GM23338 (cell line): Measurements from ENCODE around the gene ZNF200. TPM values are rescaled to one million over a fixed set of nuclear protein-coding genes. Genes with fewer than 3 reads are reported as not detected.
"Not testable (repeated sequence)": the region's sequence is repeated elsewhere in the genome, so short reads cannot be mapped to it uniquely, and the experiment has no call there.

Experiments
- ATAC-seq: fragments of 200-7000 bp; cut with Tn5 transposase; 3 replicates; pipeline ENCODE4 v1.9.1; 2020
- DNase-seq: peaks from one replicate; pipeline ENCODE4 v3.0.0-alpha.2; 2015; ENCODE audit warnings: low spot score
- H2AFZ ChIP-seq: fragments of 200-600 bp; sonication (generic); 2 replicates; pipeline ENCODE4 v1.8.0; 2016; ENCODE audit warnings: antibody characterized with exemption, mild to moderate bottlenecking, moderate library complexity
- H3F3A ChIP-seq: fragments of 200-600 bp; sonication (generic); replicated peaks from 2 replicates; pipeline ENCODE4 v1.8.0; 2017; ENCODE audit warnings: antibody characterized with exemption, mixed run types, low read depth
- H3K27ac ChIP-seq: fragments of 200-600 bp; sonication (generic); 2 replicates; pipeline ENCODE4 v1.6.1; 2016; ENCODE audit warnings: low read depth
- H3K27me3 ChIP-seq: fragments of 200-600 bp; sonication (generic); 2 replicates; pipeline ENCODE4 v1.8.0; 2016; ENCODE audit warnings: mild to moderate bottlenecking, mixed run types, moderate library complexity; ENCODE audit not compliant: insufficient read depth
- H3K36me3 ChIP-seq: fragments of 200-600 bp; sonication (generic); 2 replicates; pipeline ENCODE4 v1.8.0; 2016; ENCODE audit warnings: mild to moderate bottlenecking; ENCODE audit not compliant: insufficient read depth
- H3K4me1 ChIP-seq: fragments of 200-600 bp; sonication (generic); 2 replicates; pipeline ENCODE4 v1.8.0; 2016; ENCODE audit warnings: mild to moderate bottlenecking, moderate library complexity; ENCODE audit not compliant: insufficient read depth
- H3K4me2 ChIP-seq: fragments of 200-600 bp; sonication (generic); 2 replicates; pipeline ENCODE4 v1.7.1; 2017; ENCODE audit warnings: mixed run types
- H3K4me3 ChIP-seq: fragments of 200-600 bp; sonication (generic); 2 replicates; pipeline ENCODE4 v1.6.1; 2016; ENCODE audit warnings: mixed run types
- H3K79me2 ChIP-seq: fragments of 200-600 bp; sonication (generic); replicated peaks from 2 replicates; pipeline ENCODE4 v1.8.0; 2017; ENCODE audit warnings: mild to moderate bottlenecking; ENCODE audit not compliant: insufficient read depth
- H3K9me2 ChIP-seq: fragments of 200-600 bp; sonication (generic); 2 replicates; pipeline ENCODE4 v1.8.0; 2017; ENCODE audit not compliant: insufficient read depth
- H4K20me1 ChIP-seq: fragments of 200-600 bp; sonication (generic); replicated peaks from 2 replicates; pipeline ENCODE4 v1.8.0; 2017; ENCODE audit warnings: mild to moderate bottlenecking; ENCODE audit not compliant: insufficient read depth
- H3K27ac Mint-ChIP-seq: 2 replicates; pipeline ENCODE4 v1.8.0; 2020; ENCODE audit warnings: inconsistent platforms, mild to moderate bottlenecking, moderate library complexity, mixed read lengths
- H3K27me3 Mint-ChIP-seq: 3 replicates; pipeline ENCODE4 v1.8.0; 2022; ENCODE audit warnings: low read depth, mild to moderate bottlenecking, moderate library complexity, mixed read lengths, inconsistent platforms; ENCODE audit not compliant: insufficient read depth, poor library complexity
- H3K36me3 Mint-ChIP-seq: 3 replicates; pipeline ENCODE4 v1.8.0; 2021; ENCODE audit warnings: low read depth, mild to moderate bottlenecking, inconsistent platforms, moderate library complexity, mixed read lengths
- H3K4me1 Mint-ChIP-seq: 3 replicates; pipeline ENCODE4 v1.8.0; 2020; ENCODE audit warnings: mild to moderate bottlenecking, inconsistent platforms, mixed read lengths
- H3K4me3 Mint-ChIP-seq: 3 replicates; pipeline ENCODE4 v1.8.0; 2021; ENCODE audit warnings: moderate library complexity, mild to moderate bottlenecking, inconsistent platforms, mixed read lengths
- H3K9me3 Mint-ChIP-seq: 3 replicates; pipeline ENCODE4 v1.8.0; 2020; ENCODE audit warnings: moderate library complexity, mild to moderate bottlenecking, inconsistent platforms, mixed read lengths
- CREB1 ChIP-seq: fragments of 250-450 bp; sonication (Bioruptor Pico); IDR thresholded peaks from 2 replicates; pipeline ENCODE4 v1.5.0; 2020; ENCODE audit warnings: low read depth, mild to moderate bottlenecking, moderate library complexity
- JUNB ChIP-seq: IDR thresholded peaks from one replicate; pipeline ENCODE4 v1.6.1; 2016; ENCODE audit warnings: antibody characterized with exemption; ENCODE audit not compliant: unreplicated experiment
- POLR2AphosphoS5 ChIP-seq: IDR thresholded peaks from 2 replicates; pipeline ENCODE4 v1.6.1; 2016; ENCODE audit warnings: antibody characterized with exemption, low read depth
- ZNF114 ChIP-seq: fragments of 250-450 bp; sonication (Bioruptor Pico); IDR thresholded peaks from 2 replicates; pipeline ENCODE4 v1.5.0; 2020; ENCODE audit warnings: mild to moderate bottlenecking, moderate library complexity
- polyA plus RNA-seq: library from polyadenylated mRNA; unstranded; fragments of >200 nt; fragmentation: Nextera tagmentation; extraction: Ambion mirVana; gene quantifications from 2 replicates; pipeline ENCODE4 v1.2.1, GENCODE V29; 2016
- total RNA-seq: library from RNA; depleted of rRNA; stranded (reverse); fragments of >200 nt; shearing (Covaris generic); gene quantifications from 2 replicates; pipeline ENCODE4 v1.2.3, GENCODE V29; 2014
- TF ChIP-seq, protein P1 (sequence below): fragments of 250-450 bp; sonication (Bioruptor Pico); IDR thresholded peaks from 2 replicates; pipeline ENCODE4 v1.5.0; 2020; ENCODE audit warnings: mild to moderate bottlenecking, moderate library complexity
- TF ChIP-seq, protein P2 (sequence below): IDR thresholded peaks from 2 replicates; pipeline ENCODE4 v1.6.1; 2016; ENCODE audit warnings: antibody characterized with exemption
- TF ChIP-seq, protein P3 (sequence below): IDR thresholded peaks from one replicate; pipeline ENCODE4 v1.6.1; 2018; ENCODE audit warnings: antibody characterized with exemption; ENCODE audit not compliant: unreplicated experiment
- TF ChIP-seq, protein P4 (sequence below), 2 experiments: fragments of 200-600 bp in 1 of 2; sonication (generic) in 1 of 2; conservative IDR thresholded peaks; 2 replicates each; pipeline versions ENCODE4 v1.5.1 to v1.6.1; 2016 to 2017; ENCODE audit warnings: antibody characterized with exemption in 2 of 2, low read depth in 2 of 2, mild to moderate bottlenecking in 2 of 2, moderate library complexity in 1 of 2

Gene ZNF200
- total and polyA plus RNA-seq, 2 experiments from 2014 or later = 9.2 to 9.7 TPM

DNA sequence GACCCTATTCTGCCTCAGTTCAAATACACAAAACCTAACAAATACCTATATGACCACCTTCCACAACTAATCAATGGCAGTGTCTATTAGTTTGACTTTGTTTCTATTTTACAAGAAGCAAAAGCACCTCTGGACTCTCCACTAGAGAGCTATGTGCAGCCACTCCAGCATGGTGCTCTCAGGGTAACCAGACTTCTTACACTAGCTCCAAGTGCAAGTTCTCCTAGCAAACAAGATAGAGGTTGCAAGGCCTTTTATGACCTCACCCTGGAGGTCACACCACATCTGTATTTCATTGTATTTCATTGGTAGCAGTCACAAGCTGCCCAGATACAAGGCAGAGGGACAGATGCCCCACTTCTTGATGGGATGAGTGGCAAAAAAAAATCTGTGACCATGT is 40.0 kb upstream of the ZNF200 start (continued):
- TF ChIP-seq, protein P1, sequence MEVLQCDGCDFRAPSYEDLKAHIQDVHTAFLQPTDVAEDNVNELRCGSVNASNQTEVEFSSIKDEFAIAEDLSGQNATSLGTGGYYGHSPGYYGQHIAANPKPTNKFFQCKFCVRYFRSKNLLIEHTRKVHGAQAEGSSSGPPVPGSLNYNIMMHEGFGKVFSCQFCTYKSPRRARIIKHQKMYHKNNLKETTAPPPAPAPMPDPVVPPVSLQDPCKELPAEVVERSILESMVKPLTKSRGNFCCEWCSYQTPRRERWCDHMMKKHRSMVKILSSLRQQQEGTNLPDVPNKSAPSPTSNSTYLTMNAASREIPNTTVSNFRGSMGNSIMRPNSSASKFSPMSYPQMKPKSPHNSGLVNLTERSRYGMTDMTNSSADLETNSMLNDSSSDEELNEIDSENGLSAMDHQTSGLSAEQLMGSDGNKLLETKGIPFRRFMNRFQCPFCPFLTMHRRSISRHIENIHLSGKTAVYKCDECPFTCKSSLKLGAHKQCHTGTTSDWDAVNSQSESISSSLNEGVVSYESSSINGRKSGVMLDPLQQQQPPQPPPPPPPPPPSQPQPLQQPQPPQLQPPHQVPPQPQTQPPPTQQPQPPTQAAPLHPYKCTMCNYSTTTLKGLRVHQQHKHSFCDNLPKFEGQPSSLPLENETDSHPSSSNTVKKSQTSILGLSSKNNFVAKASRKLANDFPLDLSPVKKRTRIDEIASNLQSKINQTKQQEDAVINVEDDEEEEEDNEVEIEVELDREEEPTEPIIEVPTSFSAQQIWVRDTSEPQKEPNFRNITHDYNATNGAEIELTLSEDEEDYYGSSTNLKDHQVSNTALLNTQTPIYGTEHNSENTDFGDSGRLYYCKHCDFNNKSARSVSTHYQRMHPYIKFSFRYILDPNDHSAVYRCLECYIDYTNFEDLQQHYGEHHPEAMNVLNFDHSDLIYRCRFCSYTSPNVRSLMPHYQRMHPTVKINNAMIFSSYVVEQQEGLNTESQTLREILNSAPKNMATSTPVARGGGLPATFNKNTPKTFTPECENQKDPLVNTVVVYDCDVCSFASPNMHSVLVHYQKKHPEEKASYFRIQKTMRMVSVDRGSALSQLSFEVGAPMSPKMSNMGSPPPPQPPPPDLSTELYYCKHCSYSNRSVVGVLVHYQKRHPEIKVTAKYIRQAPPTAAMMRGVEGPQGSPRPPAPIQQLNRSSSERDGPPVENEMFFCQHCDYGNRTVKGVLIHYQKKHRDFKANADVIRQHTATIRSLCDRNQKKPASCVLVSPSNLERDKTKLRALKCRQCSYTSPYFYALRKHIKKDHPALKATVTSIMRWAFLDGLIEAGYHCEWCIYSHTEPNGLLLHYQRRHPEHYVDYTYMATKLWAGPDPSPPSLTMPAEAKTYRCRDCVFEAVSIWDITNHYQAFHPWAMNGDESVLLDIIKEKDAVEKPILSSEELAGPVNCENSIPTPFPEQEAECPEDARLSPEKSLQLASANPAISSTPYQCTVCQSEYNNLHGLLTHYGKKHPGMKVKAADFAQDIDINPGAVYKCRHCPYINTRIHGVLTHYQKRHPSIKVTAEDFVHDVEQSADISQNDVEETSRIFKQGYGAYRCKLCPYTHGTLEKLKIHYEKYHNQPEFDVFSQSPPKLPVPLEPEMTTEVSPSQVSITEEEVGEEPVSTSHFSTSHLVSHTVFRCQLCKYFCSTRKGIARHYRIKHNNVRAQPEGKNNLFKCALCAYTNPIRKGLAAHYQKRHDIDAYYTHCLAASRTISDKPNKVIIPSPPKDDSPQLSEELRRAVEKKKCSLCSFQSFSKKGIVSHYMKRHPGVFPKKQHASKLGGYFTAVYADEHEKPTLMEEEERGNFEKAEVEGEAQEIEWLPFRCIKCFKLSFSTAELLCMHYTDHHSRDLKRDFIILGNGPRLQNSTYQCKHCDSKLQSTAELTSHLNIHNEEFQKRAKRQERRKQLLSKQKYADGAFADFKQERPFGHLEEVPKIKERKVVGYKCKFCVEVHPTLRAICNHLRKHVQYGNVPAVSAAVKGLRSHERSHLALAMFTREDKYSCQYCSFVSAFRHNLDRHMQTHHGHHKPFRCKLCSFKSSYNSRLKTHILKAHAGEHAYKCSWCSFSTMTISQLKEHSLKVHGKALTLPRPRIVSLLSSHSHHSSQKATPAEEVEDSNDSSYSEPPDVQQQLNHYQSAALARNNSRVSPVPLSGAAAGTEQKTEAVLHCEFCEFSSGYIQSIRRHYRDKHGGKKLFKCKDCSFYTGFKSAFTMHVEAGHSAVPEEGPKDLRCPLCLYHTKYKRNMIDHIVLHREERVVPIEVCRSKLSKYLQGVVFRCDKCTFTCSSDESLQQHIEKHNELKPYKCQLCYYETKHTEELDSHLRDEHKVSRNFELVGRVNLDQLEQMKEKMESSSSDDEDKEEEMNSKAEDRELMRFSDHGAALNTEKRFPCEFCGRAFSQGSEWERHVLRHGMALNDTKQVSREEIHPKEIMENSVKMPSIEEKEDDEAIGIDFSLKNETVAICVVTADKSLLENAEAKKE (CRISPR knock-in tag) = no peak
- TF ChIP-seq, protein P2, sequence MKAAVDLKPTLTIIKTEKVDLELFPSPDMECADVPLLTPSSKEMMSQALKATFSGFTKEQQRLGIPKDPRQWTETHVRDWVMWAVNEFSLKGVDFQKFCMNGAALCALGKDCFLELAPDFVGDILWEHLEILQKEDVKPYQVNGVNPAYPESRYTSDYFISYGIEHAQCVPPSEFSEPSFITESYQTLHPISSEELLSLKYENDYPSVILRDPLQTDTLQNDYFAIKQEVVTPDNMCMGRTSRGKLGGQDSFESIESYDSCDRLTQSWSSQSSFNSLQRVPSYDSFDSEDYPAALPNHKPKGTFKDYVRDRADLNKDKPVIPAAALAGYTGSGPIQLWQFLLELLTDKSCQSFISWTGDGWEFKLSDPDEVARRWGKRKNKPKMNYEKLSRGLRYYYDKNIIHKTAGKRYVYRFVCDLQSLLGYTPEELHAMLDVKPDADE = no peak
- TF ChIP-seq POLR2AphosphoS5 = no peak
- TF ChIP-seq CREB1 (CRISPR knock-in tag) = no peak
- TF ChIP-seq JUNB = no peak

DNA sequence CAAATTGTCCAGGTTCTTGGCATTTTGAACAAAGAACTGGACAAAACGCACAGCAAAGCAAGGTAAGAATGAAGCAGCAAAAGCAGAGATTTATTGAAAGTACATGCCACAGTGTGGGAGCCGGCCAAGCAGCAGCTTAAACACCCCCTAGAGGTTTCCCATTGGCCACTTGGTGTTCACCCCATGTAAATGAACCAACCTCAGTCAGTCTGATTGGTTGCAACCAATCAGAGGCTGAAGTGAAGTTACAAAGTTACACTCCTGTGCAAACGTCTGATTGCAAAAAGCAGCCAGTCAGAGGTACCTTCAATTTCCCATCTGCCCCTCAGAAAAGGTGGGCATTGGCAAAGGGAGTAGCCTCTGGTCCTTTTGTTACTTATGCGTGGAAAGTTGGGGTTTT is 39.5 kb upstream of the ZNF200 start:
- Mint-ChIP-seq H3K27ac (no peak overlapping the region), H3K27me3 (peaks cover 2% of the 10 kb centered on the region), H3K4me3 (no peak overlapping the region), H3K36me3 (no peaks in the 10 kb centered on the region), H3K9me3 (peaks cover 31% of the 10 kb centered on the region), H3K4me1 (no peaks in the 10 kb centered on the region)
- Histone ChIP-seq H3K36me3 (no peaks in the 10 kb centered on the region), H3K4me3 (no peak overlapping the region), H3K4me2 (no peak overlapping the region), H3F3A (no peaks in the 10 kb centered on the region), H4K20me1 (no peaks in the 10 kb centered on the region), H3K27me3 (0 out of 2 replicates have a peak, but pooled peaks cover 12% of the 10 kb centered on the region), H2AFZ (no peak overlapping the region), H3K4me1 (no peaks in the 10 kb centered on the region), H3K27ac (no peak overlapping the region), H3K79me2 (no peaks in the 10 kb centered on the region), H3K9me2 (peaks cover 4% of the 10 kb centered on the region; the same call in 1 of the 2 replicates)
- no peak for DNase-seq
- no peak for ATAC-seq
- TF ChIP-seq, protein P3, sequence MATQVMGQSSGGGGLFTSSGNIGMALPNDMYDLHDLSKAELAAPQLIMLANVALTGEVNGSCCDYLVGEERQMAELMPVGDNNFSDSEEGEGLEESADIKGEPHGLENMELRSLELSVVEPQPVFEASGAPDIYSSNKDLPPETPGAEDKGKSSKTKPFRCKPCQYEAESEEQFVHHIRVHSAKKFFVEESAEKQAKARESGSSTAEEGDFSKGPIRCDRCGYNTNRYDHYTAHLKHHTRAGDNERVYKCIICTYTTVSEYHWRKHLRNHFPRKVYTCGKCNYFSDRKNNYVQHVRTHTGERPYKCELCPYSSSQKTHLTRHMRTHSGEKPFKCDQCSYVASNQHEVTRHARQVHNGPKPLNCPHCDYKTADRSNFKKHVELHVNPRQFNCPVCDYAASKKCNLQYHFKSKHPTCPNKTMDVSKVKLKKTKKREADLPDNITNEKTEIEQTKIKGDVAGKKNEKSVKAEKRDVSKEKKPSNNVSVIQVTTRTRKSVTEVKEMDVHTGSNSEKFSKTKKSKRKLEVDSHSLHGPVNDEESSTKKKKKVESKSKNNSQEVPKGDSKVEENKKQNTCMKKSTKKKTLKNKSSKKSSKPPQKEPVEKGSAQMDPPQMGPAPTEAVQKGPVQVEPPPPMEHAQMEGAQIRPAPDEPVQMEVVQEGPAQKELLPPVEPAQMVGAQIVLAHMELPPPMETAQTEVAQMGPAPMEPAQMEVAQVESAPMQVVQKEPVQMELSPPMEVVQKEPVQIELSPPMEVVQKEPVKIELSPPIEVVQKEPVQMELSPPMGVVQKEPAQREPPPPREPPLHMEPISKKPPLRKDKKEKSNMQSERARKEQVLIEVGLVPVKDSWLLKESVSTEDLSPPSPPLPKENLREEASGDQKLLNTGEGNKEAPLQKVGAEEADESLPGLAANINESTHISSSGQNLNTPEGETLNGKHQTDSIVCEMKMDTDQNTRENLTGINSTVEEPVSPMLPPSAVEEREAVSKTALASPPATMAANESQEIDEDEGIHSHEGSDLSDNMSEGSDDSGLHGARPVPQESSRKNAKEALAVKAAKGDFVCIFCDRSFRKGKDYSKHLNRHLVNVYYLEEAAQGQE = no peak
- no peak for TF ChIP-seq JUNB
- TF ChIP-seq CREB1 (CRISPR knock-in tag) = no peak
- no peak for TF ChIP-seq ZNF114 (CRISPR knock-in tag)
- TF ChIP-seq, protein P4, sequence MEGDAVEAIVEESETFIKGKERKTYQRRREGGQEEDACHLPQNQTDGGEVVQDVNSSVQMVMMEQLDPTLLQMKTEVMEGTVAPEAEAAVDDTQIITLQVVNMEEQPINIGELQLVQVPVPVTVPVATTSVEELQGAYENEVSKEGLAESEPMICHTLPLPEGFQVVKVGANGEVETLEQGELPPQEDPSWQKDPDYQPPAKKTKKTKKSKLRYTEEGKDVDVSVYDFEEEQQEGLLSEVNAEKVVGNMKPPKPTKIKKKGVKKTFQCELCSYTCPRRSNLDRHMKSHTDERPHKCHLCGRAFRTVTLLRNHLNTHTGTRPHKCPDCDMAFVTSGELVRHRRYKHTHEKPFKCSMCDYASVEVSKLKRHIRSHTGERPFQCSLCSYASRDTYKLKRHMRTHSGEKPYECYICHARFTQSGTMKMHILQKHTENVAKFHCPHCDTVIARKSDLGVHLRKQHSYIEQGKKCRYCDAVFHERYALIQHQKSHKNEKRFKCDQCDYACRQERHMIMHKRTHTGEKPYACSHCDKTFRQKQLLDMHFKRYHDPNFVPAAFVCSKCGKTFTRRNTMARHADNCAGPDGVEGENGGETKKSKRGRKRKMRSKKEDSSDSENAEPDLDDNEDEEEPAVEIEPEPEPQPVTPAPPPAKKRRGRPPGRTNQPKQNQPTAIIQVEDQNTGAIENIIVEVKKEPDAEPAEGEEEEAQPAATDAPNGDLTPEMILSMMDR (conservative IDR thresholded peaks at IDR 0.05; ENCODE audit: low read depth in 2 of 2) = no peak

DNA sequence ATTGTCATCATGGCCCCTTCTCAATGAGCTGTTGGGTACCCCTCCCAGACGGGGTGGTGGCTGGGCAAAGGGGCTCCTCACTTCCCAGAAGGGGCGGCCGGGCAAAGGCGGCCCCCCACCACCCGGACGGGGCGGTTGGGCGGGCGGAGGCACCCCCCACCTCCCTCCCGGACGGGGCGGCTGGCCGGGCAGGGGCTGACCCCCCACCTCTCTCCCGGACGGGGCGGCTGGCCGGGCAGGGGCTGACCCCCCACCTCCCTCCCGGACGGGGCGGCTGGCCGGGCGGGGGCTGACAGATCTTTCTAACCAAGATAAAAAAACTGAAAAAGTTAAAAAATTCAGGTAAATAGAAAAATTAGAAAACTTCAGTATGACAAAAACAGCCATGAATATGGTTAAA is 36.3 kb upstream of the ZNF200 start:
- not testable (repeated sequence) for H3K79me2 ChIP-seq, ATAC-seq, H3F3A ChIP-seq, H3K4me3 Mint-ChIP-seq, H3K27ac Mint-ChIP-seq, H2AFZ ChIP-seq, H3K4me2 ChIP-seq, DNase-seq, H3K4me3 ChIP-seq, H3K4me1 ChIP-seq, H3K9me2 ChIP-seq, H3K36me3 Mint-ChIP-seq, H4K20me1 ChIP-seq, H3K36me3 ChIP-seq, H3K4me1 Mint-ChIP-seq, H3K27ac ChIP-seq, H3K27me3 Mint-ChIP-seq, H3K27me3 ChIP-seq
- peaks cover 59% of the 10 kb centered on the region for H3K9me3 Mint-ChIP-seq
